Calu3 (cell line): ENCODE measurements around the gene UBE2L5. TPM values are rescaled to one million over a fixed set of nuclear protein-coding genes. Genes with fewer than 3 reads are reported as not detected.

Experiments
- BruUV-seq: library from RNA; stranded (reverse); fragments of 400-500 nt; replicated peaks from 2 replicates; lab custom pipeline; 2021; lab: Mats Ljungman, UMichigan
- CTCF ChIA-PET: fragments of 300-600 bp; sonication (Branson Sonifier 250); formaldehyde crosslinking; loops from one replicate; lab custom pipeline; 2022; ENCODE audit warnings: antibody characterized with exemption; lab: Charles Lee
- DNase-seq: peaks from one replicate; pipeline ENCODE4 v3.0.0; 2022
- H3K27ac Mint-ChIP-seq: one replicate; pipeline ENCODE4 v1.8.0; 2022; ENCODE audit warnings: mixed read lengths; ENCODE audit not compliant: unreplicated experiment
- H3K27me3 Mint-ChIP-seq: one replicate; pipeline ENCODE4 v1.8.0; 2022; ENCODE audit warnings: mixed read lengths; ENCODE audit not compliant: unreplicated experiment
- H3K36me3 Mint-ChIP-seq: one replicate; pipeline ENCODE4 v1.8.0; 2022; ENCODE audit warnings: mild to moderate bottlenecking, moderate library complexity, mixed read lengths; ENCODE audit not compliant: insufficient read depth, unreplicated experiment
- H3K4me1 Mint-ChIP-seq: one replicate; pipeline ENCODE4 v1.8.0; 2022; ENCODE audit warnings: mild to moderate bottlenecking, low read depth, mixed read lengths; ENCODE audit not compliant: unreplicated experiment
- H3K4me3 Mint-ChIP-seq: one replicate; pipeline ENCODE4 v1.8.0; 2022; ENCODE audit warnings: mild to moderate bottlenecking, low read depth, moderate library complexity, mixed read lengths; ENCODE audit not compliant: unreplicated experiment
- H3K9me3 Mint-ChIP-seq: one replicate; pipeline ENCODE4 v1.8.0; 2022; ENCODE audit warnings: low read depth, mixed read lengths; ENCODE audit not compliant: unreplicated experiment
- intact Hi-C: fragments of 100-400 bp; cut with micrococcal nuclease; formaldehyde crosslinking; loops from one replicate; pipeline ENCODE4 v1.10.0; 2022; ENCODE audit not compliant: unreplicated experiment
- total RNA-seq: library from RNA; stranded (reverse); gene quantifications from 2 replicates; pipeline ENCODE4 v1.2.3, GENCODE V29; 2022
- TF ChIP-seq, protein P1 (sequence below): fragments of 200-600 bp; IDR thresholded peaks from one replicate; pipeline ENCODE4 v1.8.0; 2022; ENCODE audit warnings: antibody characterized with exemption; ENCODE audit not compliant: unreplicated experiment

UBE2L5 gene
- total RNA-seq, 1 experiment from 2014 or later: not detected

DNA sequence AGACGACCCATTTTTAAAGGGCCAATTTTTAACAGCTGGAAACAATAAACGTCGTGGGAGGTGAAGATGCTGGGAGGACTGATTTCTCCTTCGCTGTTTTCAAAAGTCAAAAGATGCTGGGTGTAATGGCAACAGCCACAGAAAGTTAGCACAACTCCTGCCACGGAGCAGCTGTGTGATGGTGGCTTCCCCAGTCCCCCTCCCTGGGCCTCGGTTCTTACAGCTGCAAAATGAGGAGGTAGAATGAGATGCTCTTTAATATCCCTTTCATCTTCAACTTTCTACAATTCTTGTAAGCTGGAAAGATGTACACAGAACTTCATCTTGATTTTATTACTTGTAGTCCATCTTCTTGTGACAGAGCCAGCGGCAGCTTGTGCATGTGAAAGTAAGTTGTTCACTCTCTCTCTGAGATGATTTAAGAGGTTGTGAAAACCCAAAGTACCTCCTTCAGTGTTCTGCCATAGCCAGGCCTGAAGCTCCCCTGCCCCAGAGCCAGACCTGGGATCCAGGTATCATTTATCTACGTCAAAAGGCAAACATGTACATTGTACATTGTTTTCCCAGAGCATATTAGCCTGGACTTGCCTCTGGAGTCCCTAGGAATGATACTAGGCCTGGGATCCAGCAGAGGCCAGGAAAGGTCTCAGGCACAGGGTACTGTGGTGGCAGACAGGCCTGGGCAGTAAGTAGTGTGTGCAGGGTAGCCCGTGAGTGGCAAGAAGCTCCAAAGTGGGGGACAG, 3.4 kb upstream of the UBE2L5 start:
- H3K27ac Mint-ChIP-seq: no peak overlapping the region
- intact Hi-C loops: no loop called here
- CTCF ChIA-PET: no interaction called here
- H3K4me3 Mint-ChIP-seq: no peak overlapping the region
- no peak for DNase-seq
- no peaks in the 10 kb centered on the region for H3K9me3 Mint-ChIP-seq
- H3K36me3 Mint-ChIP-seq: peaks cover 13% of the 10 kb centered on the region
- TF ChIP-seq, protein P1, sequence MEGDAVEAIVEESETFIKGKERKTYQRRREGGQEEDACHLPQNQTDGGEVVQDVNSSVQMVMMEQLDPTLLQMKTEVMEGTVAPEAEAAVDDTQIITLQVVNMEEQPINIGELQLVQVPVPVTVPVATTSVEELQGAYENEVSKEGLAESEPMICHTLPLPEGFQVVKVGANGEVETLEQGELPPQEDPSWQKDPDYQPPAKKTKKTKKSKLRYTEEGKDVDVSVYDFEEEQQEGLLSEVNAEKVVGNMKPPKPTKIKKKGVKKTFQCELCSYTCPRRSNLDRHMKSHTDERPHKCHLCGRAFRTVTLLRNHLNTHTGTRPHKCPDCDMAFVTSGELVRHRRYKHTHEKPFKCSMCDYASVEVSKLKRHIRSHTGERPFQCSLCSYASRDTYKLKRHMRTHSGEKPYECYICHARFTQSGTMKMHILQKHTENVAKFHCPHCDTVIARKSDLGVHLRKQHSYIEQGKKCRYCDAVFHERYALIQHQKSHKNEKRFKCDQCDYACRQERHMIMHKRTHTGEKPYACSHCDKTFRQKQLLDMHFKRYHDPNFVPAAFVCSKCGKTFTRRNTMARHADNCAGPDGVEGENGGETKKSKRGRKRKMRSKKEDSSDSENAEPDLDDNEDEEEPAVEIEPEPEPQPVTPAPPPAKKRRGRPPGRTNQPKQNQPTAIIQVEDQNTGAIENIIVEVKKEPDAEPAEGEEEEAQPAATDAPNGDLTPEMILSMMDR: no peak
- peaks cover 9% of the 10 kb centered on the region for H3K4me1 Mint-ChIP-seq
- BruUV-seq: no TSS peak
- no peaks in the 10 kb centered on the region for H3K27me3 Mint-ChIP-seq

DNA sequence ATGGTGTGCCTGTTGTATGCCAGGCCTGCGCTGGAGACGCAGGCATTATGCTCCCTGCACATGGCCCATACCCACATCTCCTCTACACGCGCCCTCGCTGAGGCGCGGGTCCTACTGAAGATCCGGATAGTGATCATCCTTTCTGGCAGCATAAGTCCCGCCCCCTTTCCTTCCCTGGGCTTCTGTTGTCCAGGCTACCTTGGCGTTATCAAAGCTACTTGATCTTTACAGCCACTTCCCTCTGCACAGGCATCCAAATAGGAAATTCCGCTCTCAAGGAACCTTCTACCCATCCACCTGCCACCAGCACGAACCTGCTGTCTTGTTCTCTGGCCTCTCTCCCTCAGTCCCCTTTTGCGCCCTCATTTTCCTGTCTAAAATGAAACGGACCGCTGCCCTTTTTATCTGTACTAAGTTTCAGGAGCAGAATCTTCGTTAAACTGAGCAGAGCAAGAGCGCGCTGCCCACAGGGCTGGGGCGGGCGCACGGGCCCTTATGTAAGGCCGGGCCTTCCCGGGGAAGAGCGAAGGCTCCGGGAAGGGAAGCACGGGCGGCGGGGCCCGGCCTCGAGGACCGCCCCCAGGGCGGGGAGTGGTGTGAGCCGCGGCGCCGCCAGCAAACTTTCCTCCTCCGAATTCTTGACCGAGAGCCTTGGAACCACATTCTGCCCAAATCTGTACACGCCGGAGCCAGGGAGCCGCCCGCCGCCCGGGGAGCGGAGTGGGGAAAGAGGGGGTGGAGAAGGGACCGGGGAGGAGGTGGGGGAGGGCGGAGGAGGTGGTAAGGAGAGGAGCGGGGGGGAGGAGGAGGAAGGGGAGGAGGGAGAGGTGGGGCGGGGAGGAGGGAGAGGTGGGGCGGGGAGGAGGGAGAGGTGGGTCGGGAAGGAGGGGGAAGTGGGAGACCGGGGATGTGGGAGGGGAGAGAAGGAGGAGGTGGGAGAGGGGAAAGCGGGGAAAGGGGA, 920 bp upstream of the UBE2L5 start:
- peak; percentile 48 for DNase-seq
- no peaks in the 10 kb centered on the region for H3K9me3 Mint-ChIP-seq
- H3K4me1 Mint-ChIP-seq: peaks cover 9% of the 10 kb centered on the region
- TSS peak; percentile 66 for BruUV-seq
- TF ChIP-seq, protein P1: no peak
- CTCF ChIA-PET: no interaction called here
- H3K4me3 Mint-ChIP-seq: peak overlapping the region; percentile 73
- no peaks in the 10 kb centered on the region for H3K27me3 Mint-ChIP-seq
- peak overlapping the region; percentile 25 for H3K27ac Mint-ChIP-seq
- intact Hi-C loops: no loop called here
- H3K36me3 Mint-ChIP-seq: peaks cover 13% of the 10 kb centered on the region

DNA sequence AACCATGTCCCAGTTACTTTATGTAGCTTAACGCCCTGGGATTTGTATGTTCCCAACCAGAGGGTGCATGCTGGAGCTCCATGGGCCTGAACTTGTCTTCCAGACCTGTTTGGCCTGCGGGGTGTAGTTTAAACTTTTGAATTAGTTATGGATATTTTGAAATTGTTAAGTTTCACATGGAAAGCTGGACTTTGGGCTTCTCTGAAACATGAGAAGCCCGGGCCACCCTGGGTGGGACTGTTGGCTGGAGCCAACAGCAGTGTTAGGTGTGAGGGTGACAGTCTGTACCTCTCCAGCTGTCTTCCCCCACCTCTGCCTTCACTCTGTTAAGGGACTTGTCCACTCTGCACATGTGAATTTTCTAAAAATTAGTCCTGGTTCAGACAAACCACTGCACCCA, 1.6 kb downstream of the UBE2L5 start:
- intact Hi-C loops: no loop called here

DNA sequence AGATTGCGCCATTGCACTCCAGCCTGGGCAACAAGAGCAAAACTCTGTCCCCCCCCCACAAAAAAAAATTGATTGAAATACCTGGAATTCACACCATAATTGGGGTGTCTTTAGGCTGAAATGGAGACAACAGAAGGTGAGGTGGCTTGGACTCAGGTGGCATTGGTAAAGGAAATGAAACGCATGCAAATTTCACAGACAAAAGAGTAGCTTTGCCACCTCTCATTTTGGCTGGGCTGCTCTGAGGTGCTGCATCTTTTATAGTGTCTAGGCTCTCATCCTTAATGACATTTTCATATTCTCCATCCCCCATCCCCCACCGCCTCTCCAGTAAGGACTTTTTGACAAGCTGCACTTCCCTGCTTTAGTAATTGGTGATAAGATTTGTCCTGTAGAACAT, 6.9 kb downstream of the UBE2L5 start:
- Mint-ChIP-seq H3K4me1 (peaks cover 9% of the 10 kb centered on the region), H3K4me3 (no peak overlapping the region), H3K9me3 (no peaks in the 10 kb centered on the region), H3K36me3 (peaks cover 5% of the 10 kb centered on the region), H3K27me3 (no peaks in the 10 kb centered on the region), H3K27ac (no peak overlapping the region)
- CTCF ChIA-PET: interaction anchor here (0.7 kb wide), 1 partner anchor 1633 kb away, joined by 6 read pairs; no protein-coding TSS in a partner anchor
- intact Hi-C loops: no loop called here
- no TSS peak for BruUV-seq
- TF ChIP-seq, protein P1: no peak
- DNase-seq: no peak

More for the DNA sequence above, 1.6 kb downstream of the UBE2L5 start:
- no peak overlapping the region for H3K4me3 Mint-ChIP-seq
- H3K4me1 Mint-ChIP-seq: peaks cover 9% of the 10 kb centered on the region
- H3K27me3 Mint-ChIP-seq: no peaks in the 10 kb centered on the region
- no peaks in the 10 kb centered on the region for H3K9me3 Mint-ChIP-seq
- DNase-seq: no peak
- TF ChIP-seq, protein P1: no peak
- peaks cover 13% of the 10 kb centered on the region for H3K36me3 Mint-ChIP-seq
- no TSS peak for BruUV-seq
- CTCF ChIA-PET: no interaction called here
- no peak overlapping the region for H3K27ac Mint-ChIP-seq
